ENCODE data around the gene CLIP1.

- TF ChIP-seq, protein P1, sequence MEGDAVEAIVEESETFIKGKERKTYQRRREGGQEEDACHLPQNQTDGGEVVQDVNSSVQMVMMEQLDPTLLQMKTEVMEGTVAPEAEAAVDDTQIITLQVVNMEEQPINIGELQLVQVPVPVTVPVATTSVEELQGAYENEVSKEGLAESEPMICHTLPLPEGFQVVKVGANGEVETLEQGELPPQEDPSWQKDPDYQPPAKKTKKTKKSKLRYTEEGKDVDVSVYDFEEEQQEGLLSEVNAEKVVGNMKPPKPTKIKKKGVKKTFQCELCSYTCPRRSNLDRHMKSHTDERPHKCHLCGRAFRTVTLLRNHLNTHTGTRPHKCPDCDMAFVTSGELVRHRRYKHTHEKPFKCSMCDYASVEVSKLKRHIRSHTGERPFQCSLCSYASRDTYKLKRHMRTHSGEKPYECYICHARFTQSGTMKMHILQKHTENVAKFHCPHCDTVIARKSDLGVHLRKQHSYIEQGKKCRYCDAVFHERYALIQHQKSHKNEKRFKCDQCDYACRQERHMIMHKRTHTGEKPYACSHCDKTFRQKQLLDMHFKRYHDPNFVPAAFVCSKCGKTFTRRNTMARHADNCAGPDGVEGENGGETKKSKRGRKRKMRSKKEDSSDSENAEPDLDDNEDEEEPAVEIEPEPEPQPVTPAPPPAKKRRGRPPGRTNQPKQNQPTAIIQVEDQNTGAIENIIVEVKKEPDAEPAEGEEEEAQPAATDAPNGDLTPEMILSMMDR (conservative IDR thresholded peaks at IDR 0.05; ENCODE audit: low read depth, low read length): no peak
- TF ChIP-seq EZH2 (IDR thresholded peaks at IDR 0.05; ENCODE audit: borderline replicate concordance, low read depth, low read length, poor library complexity, severe bottlenecking): no peak
These were observed 50.9 kb downstream of the CLIP1 start for GRCh38 chr12:122371475-122372045.

Data from A673 (cell line).